WERI-Rb-1 (cell line): Measurements from ENCODE around the gene ITPR3.
A peak's percentile ranks its signal among the peaks of the same experiment; 100 is the strongest.

Experiments used
- DNase-seq: peaks from one replicate; pipeline ENCODE4 v3.0.0-alpha.2; 2020
- H3K27ac ChIP-seq: fragments of 250-450 bp; sonication (Bioruptor Pico); 2 replicates; pipeline ENCODE4 v1.5.1; 2020; ENCODE audit warnings: mild to moderate bottlenecking, moderate library complexity
- H3K27me3 ChIP-seq: fragments of 250-450 bp; sonication (Bioruptor Pico); 2 replicates; pipeline ENCODE4 v1.5.1; 2021; ENCODE audit warnings: mild to moderate bottlenecking, low read depth, moderate library complexity; ENCODE audit not compliant: insufficient read depth, severe bottlenecking
- H3K36me3 ChIP-seq: fragments of 250-450 bp; sonication (Bioruptor Pico); 2 replicates; pipeline ENCODE4 v1.5.1; 2020; ENCODE audit warnings: mild to moderate bottlenecking, moderate library complexity
- H3K4me3 ChIP-seq: 2 replicates; pipeline ENCODE4 v1.5.1; 2011; ENCODE audit warnings: low read depth, mild to moderate bottlenecking, control low read depth, low read length
- H3K9me3 ChIP-seq: fragments of 250-450 bp; sonication (Bioruptor Pico); 2 replicates; pipeline ENCODE4 v1.5.1; 2021; ENCODE audit warnings: mild to moderate bottlenecking, moderate library complexity; ENCODE audit not compliant: severe bottlenecking
- TF ChIP-seq, protein P1 (sequence below): IDR thresholded peaks from 2 replicates; pipeline ENCODE4 v1.5.1; 2011; ENCODE audit warnings: low read depth, mild to moderate bottlenecking, control low read depth, inconsistent platforms, low read length

The ITPR3 gene

DNA sequence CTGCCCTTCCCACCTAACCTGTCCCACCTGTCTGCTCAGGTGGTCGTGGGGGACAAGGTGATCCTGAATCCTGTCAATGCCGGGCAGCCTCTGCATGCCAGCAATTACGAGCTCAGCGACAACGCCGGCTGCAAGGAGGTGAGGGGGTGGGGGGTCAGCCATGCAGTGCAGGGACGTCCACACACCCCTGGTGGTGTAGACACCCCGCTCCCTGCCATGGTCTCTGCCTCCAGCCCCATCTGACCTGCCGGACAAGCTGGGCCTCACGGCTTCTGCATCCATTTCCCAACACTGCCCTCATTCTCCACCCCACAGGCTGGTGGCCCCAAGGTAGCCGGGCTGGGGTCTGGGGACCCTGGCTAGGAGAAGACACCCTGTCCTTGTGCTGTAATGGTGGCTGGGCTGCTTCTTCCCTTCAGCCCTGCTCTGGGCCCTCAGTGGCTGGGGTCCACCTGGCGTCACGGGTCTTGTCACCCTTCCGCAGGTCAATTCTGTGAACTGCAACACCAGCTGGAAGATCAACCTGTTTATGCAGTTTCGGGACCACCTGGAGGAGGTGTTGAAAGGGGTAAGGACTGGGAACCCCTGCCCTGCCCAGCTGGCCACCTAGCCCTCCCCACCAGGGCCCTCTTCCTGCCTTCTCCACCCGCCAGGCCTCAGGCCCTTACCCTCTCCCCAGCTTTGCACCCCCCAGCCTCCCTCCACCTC lies 38.0 kb downstream of the ITPR3 start:
- no peak for DNase-seq
- TF ChIP-seq, protein P1, sequence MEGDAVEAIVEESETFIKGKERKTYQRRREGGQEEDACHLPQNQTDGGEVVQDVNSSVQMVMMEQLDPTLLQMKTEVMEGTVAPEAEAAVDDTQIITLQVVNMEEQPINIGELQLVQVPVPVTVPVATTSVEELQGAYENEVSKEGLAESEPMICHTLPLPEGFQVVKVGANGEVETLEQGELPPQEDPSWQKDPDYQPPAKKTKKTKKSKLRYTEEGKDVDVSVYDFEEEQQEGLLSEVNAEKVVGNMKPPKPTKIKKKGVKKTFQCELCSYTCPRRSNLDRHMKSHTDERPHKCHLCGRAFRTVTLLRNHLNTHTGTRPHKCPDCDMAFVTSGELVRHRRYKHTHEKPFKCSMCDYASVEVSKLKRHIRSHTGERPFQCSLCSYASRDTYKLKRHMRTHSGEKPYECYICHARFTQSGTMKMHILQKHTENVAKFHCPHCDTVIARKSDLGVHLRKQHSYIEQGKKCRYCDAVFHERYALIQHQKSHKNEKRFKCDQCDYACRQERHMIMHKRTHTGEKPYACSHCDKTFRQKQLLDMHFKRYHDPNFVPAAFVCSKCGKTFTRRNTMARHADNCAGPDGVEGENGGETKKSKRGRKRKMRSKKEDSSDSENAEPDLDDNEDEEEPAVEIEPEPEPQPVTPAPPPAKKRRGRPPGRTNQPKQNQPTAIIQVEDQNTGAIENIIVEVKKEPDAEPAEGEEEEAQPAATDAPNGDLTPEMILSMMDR, result no peak
- no peaks in the 10 kb centered on the region for H3K9me3 ChIP-seq
- H3K4me3 ChIP-seq, result no peak overlapping the region
- H3K27me3 ChIP-seq, result no peaks in the 10 kb centered on the region
- H3K36me3 ChIP-seq, result peaks cover 64% of the 10 kb centered on the region
- no peak overlapping the region; the same call in none of the 2 replicates for H3K27ac ChIP-seq

DNA sequence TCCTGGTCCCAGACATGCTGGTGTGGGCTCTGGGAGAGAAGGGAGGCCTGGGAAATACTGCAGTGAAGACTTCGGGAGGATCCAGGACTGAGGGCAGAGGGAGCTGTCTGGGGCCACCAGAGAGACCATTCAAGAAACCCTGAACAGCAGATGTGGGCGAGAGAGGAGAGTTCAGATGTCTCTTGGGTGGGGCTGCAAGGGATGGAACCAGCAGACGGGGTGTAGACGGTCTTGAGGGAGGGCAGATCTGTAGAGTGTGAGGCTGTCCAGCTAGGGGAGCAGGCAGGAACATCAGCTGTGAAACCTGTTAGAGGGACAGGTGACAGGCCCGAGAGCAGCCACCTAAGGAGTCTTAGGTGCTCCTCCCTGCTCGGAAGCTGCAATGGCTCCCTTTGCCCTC lies 38.9 kb downstream of the ITPR3 start:
- Histone ChIP-seq H3K9me3 (no peaks in the 10 kb centered on the region), H3K27ac (peak overlapping the region; percentile 59), H3K4me3 (no peak overlapping the region), H3K36me3 (peaks cover 66% of the 10 kb centered on the region), H3K27me3 (no peaks in the 10 kb centered on the region)
- TF ChIP-seq, protein P1, result no peak
- DNase-seq, result no peak

DNA sequence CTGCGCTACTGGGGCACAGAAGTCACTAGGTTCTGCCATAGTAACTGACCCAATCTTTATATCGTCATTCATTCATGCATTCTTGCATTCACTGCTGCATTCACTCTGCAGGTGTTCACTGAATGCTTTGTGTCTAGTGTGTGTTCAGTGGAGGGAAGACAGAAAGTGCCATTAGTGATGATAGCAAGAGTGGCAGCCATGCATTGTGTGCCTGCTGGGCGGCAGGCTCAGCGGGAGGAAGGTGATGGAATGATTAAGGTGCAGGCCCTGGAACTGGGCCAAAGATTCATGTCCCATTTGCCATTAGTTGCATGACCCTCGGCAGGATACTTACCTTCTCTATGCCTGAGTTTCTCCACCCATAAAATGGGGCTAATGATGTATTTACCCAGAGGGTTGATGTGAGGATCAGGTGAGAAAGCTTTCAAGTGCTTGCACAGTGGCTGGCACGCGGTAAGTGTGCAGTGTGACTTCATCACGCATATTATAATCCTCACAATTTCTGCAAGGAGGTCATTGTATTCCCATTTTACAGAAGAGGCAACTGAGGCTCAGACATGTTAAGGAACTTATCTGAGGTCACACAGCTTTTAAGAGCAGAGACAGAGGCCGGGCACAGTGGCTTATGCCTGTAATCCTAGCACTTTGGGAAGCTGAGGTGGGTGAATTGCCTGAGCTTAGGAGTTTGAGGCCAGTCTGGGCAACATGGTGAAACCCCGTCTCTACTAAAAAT lies 40.1 kb downstream of the ITPR3 start:
- DNase-seq, result no peak
- Histone ChIP-seq H3K27ac (peak overlapping the region; percentile 59), H3K27me3 (no peaks in the 10 kb centered on the region), H3K4me3 (no peak overlapping the region), H3K9me3 (no peaks in the 10 kb centered on the region), H3K36me3 (peaks cover 65% of the 10 kb centered on the region)
- TF ChIP-seq, protein P1, result no peak

DNA sequence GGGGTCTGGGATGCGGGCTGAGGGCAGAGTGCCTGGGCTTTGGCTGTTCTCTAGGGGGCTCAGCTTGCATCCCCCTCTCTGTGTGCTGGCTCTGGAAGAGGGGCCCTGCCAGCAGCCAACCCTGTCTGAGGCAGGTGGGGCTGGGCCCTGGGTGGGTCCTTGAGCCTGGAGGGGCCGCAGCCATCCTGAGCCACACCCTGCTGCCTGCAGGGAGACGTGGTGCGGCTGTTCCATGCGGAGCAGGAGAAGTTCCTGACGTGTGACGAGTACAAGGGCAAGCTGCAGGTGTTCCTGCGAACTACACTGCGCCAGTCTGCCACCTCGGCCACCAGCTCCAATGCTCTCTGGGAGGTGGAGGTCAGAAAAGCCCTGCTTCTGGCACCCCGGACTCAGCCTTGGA lies 41.2 kb downstream of the ITPR3 start:
- TF ChIP-seq, protein P1, result no peak
- Histone ChIP-seq H3K27me3 (no peaks in the 10 kb centered on the region), H3K27ac (no peak overlapping the region), H3K9me3 (no peaks in the 10 kb centered on the region), H3K36me3 (peaks cover 69% of the 10 kb centered on the region), H3K4me3 (no peak overlapping the region)
- DNase-seq, result no peak

DNA sequence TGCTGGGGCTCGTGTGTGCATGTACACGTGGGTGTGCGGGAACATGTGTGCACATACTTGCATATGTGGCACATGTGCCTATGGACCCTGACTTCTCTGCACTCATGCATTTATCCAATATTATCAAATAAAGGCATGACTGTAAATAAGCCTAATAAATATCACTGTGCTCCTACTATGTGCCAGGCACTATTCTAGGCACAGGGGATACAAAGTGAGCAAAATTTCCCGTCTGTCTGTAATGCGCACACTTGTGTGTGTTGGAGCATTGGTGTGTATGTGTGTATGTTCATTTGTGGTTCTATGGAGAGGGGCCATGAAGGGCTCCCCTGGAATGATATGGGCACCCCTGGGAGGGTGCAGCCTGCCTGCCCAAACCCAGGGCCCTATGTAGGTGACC lies 41.9 kb downstream of the ITPR3 start:
- Histone ChIP-seq H3K9me3 (no peaks in the 10 kb centered on the region), H3K4me3 (no peak overlapping the region), H3K27me3 (no peaks in the 10 kb centered on the region), H3K27ac (no peak overlapping the region), H3K36me3 (peaks cover 71% of the 10 kb centered on the region)
- DNase-seq, result no peak
- TF ChIP-seq, protein P1, result no peak
